SHP77 treated with DMSO at 0.1 percent for 48 hours (cell line): ENCODE results near the gene PKMYT1.
"Not testable (repeated sequence)": the region's sequence is repeated elsewhere in the genome, so short reads cannot be mapped to it uniquely, and the experiment has no call there.

Source experiments
- DNase-seq: peaks from one replicate; lab custom pipeline; 2025; lab: John Stamatoyannopoulos, UW

PKMYT1 gene

DNA sequence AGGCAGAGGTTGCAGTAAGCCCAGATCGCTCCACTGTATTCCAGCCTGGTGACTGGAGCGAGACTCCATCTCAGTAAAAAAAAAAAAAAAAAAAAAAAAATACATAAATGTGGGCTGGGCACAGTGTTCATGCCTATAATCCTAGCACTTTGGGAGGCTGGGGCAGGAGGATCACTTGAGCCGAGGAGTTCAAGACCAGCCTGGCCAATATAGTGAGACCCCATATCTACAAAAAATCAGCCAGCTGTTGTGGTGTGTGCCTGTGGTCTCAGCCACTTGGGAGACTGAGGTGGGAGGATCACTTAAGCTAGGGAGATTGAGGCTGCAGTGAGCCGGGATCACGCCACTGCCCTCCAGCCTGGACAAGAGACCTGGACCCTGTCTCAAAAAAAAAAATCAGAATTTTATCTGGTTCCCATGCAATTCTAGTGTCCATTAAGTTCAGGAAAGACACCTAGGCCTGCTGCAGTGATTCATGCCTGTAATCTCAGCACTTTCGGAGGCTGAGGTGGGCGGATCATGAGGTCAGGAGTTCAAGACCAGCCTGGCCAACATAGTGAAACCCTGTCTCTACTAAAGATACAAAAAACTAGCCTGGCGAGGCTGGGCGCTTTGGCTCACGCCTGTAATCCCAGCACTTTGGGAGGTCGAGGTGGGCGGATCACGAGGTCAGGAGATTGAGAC, 48.9 kb downstream of the PKMYT1 start:
- DNase-seq: not testable (repeated sequence)

DNA sequence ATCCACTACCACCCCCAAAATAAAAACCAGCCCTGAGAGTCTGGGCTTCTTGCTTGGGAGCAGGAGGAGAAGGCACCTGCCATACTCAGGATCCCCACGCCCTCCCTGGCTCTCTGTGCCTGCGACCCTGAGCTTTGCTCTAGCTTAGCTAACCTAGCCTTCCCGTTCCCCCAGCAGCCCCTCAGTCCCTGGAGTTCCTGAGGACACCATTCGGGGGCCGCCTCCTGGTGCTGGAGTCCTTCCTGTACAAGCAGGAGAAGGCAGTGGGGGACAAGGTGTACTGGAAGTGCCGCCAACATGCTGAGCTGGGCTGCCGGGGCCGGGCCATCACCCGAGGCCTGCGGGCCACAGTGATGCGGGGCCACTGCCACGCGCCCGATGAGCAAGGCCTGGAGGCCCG, 50.0 kb downstream of the PKMYT1 start:
- DNase-seq: no peak

- DNase-seq: no peak
Observed at GRCh38 chr16:2929693-2930092, 50.6 kb downstream of the PKMYT1 start.

DNA sequence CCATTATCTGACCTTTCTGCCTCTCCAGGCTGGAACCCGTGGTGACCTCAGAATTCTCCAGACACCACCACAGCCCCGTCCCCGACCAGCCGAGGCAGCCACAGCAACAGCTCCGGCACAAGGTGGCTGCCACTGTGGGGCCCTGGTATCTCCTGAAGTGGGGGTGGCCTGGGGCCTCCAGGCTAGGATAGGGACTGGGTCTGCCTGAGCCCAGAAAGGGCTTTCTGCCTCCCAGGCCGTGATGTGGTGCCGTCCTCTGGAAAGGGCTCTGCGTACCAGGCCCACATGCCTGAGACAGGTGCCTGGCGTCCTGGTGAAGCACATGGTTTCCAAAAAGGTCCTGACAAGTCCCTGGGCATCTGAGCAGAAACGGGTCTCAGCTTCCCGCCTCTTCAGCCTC, 51.5 kb downstream of the PKMYT1 start:
- no peak for DNase-seq

DNA sequence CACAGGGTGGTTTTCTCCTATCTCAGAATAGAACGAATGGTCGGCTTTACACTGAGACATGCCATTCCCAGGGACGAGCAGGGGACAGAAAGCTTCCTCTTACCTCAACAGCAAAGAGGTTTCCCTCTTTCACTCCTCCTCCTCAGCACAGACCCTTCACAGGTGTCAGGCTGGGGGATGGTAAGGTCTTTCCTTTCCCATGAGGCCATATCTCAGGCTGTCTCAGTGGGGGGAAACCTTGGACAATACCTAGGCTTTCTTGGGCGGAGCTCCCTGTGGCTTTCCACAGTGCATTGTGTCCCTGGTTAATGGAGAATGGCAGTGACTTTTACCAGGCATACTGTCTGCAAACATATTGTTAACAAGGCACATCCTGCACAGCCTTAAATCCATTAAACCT, 52.1 kb downstream of the PKMYT1 start:
- not testable (repeated sequence) for DNase-seq

GRCh38 chr16:2927010-2927646, 53.1 kb downstream of the PKMYT1 start:
- peak; percentile 61 for DNase-seq

GRCh38 chr16:2926650-2926999, 53.6 kb downstream of the PKMYT1 start:
- DNase-seq: no peak

DNA sequence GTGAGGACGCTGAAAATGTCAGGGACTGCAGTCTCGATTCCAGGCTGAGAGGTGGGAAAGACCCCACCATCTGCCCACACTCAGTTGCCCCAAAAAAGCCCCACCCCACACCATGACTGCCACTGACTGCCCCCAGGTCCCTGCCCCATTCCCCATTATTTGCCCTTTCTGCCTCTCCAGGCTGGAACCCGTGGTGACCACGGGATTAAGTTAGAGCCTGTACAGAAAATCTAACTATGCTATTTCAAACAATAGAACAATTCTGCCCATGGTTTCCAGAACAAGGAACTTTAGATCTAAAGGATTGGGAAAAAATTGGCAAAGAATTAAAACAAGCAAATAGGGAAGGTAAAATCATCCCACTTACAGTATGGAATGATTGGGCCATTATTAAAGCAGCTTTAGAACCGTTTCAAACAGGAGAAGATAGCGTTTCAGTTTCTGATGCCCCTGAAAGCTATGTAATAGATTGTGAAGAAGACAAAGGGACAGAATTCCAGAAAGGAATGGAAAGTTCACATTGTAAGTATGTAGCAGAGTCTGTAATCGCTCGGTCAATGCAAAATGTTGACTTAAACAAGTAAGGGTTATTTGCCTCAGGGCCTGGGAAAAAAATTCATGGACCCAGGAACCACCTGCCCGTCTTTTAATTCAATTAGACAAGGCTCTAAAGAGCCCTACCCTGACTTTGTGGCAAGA, 54.1 kb downstream of the PKMYT1 start:
- no peak for DNase-seq

GRCh38 chr16:2924901-2925755, 55.1 kb downstream of the PKMYT1 start:
- DNase-seq: no peak

DNA sequence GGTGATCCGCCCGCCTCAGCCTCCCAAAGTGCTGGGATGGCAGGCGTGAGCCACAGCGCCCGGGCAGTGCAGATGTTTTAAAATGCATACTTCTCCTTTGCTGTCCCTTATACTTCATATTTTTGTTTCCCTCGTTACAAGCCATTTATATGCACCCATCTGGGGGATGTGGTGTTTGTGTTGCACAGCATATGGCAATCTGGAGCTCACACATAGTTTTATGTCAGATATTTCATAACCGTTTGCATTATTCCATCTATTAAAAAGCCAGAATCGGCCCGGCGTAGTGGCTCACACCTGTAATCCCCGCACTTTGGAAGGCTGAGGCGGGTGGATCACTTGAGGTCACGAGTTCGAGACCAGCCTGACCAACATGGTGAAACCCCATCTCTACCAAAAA, 56.8 kb downstream of the PKMYT1 start:
- DNase-seq: no peak
